ENCODE data around the gene NKIRAS1. TPM values are rescaled to one million over a fixed set of nuclear protein-coding genes. Genes with fewer than 3 reads are reported as not detected.

The NKIRAS1 gene
- total RNA-seq, 3 donors from 2014 or later (not counting 1 experiment from before 2014, with no cell fraction given): 2.2 to 3.3 (median 2.8) TPM

GRCh38 chr3:23953523-23953922 is 36.7 kb upstream of the NKIRAS1 start:
- peaks cover 11% of the 10 kb centered on the region for H3K36me3 ChIP-seq (ENCODE audit: control insufficient read depth, insufficient read depth, low read length)
- H3K9me3 ChIP-seq (ENCODE audit: control insufficient read depth, insufficient read depth, low read length): no peaks in the 10 kb centered on the region
- H3K27ac Mint-ChIP-seq: no peak overlapping the region
- no peak overlapping the region for H3K27ac ChIP-seq (ENCODE audit: low read length)
- H3K4me1 ChIP-seq (ENCODE audit: control insufficient read depth, insufficient read depth, low read length): peaks cover 3% of the 10 kb centered on the region
- no peak for TF ChIP-seq CTCF (IDR thresholded peaks at IDR 0.05)
- DNase-seq (no peak), ATAC-seq (peak in 1 of 3 donors; percentile 2)
- H3K27me3 Mint-ChIP-seq (ENCODE audit: low read depth in 2 of 2): no peaks in the 10 kb centered on the region
- no peaks in the 10 kb centered on the region for H3K27me3 ChIP-seq (ENCODE audit: control insufficient read depth, insufficient read depth, low read length)
- no peaks in the 10 kb centered on the region for H3K36me3 Mint-ChIP-seq
- WGBS (ENCODE audit: insufficient coverage): no CpG with 5 or more reads among the region's 1 CpG
- no peaks in the 10 kb centered on the region for H3K9me3 Mint-ChIP-seq
- H3K4me3 ChIP-seq (ENCODE audit: low read length): no peak overlapping the region
- no peak overlapping the region for H3K4me3 Mint-ChIP-seq
- H3K4me1 Mint-ChIP-seq: peaks cover 45 to 51% of the 10 kb centered on the region in 2 donors
- intact Hi-C loops (cut with micrococcal nuclease): no loop called here

DNA sequence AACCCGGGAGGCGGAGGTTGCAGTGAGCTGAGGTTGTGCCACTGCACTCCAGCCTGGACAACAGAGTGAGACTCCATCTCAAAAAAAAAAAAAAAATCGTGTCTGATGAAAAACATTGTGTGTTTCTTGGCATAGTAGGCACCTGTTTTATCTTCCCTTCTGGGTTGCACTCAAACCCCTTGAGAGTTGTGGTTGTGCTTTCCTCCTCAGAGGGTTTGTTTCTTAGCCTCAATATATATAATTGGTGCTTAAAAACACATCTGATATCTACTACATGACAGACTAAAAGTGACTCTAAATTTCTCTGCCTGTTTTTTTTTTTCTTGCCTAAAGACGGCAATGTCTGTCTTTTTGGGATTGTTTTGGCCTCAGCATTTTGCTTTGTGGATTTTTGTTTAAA is 35.9 kb upstream of the NKIRAS1 start:
- H3K4me1 Mint-ChIP-seq: peaks cover 53 to 57% of the 10 kb centered on the region in 2 donors
- no peak for ATAC-seq

DNA sequence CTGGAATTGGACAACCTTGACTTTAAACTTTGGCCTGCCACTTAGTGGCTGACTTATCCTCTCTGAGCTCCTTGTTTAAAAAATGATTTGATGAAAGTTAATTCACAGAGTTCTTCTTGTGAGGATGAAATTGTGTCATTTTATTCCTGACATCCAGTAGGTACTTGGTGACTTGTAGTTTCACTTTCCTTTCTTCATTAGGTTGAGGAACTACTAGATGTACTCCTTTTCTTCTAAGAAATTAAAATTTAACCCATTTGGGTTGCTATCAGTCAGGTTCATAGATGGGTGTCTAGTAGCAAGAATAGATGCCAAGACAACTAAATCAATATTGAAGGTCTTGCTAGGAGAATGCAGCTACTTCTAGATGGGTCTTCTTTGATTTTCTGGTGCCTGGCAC is 33.5 kb upstream of the NKIRAS1 start:
- H3K27me3 ChIP-seq (ENCODE audit: control insufficient read depth, insufficient read depth, low read length): no peaks in the 10 kb centered on the region
- H3K27ac ChIP-seq (ENCODE audit: low read length): peak overlapping the region; percentile 20
- Mint-ChIP-seq H3K4me1 (peaks cover 58 to 59% of the 10 kb centered on the region in 2 donors), H3K9me3 (no peaks in the 10 kb centered on the region), H3K4me3 (peak overlapping the region; percentile 77), H3K27ac (peak overlapping the region; percentile 81 to 89), H3K27me3 (ENCODE audit: low read depth in 2 of 2) (no peaks in the 10 kb centered on the region), H3K36me3 (no peaks in the 10 kb centered on the region)
- DNase-seq: peak in 1 of 2 donors; percentile 24
- no peaks in the 10 kb centered on the region for H3K9me3 ChIP-seq (ENCODE audit: control insufficient read depth, insufficient read depth, low read length)
- peaks cover 11% of the 10 kb centered on the region for H3K4me1 ChIP-seq (ENCODE audit: control insufficient read depth, insufficient read depth, low read length)
- intact Hi-C loops (cut with micrococcal nuclease): no loop called here
- TF ChIP-seq CTCF (IDR thresholded peaks at IDR 0.05): no peak
- H3K4me3 ChIP-seq (ENCODE audit: low read length): no peak overlapping the region
- H3K36me3 ChIP-seq (ENCODE audit: control insufficient read depth, insufficient read depth, low read length): peaks cover 6% of the 10 kb centered on the region
- no peak for ATAC-seq

More for the DNA sequence above, 35.9 kb upstream of the NKIRAS1 start:
- Histone ChIP-seq H3K27me3 (ENCODE audit: control insufficient read depth, insufficient read depth, low read length) (no peaks in the 10 kb centered on the region), H3K4me1 (ENCODE audit: control insufficient read depth, insufficient read depth, low read length) (peaks cover 3% of the 10 kb centered on the region), H3K36me3 (ENCODE audit: control insufficient read depth, insufficient read depth, low read length) (peaks cover 11% of the 10 kb centered on the region), H3K27ac (ENCODE audit: low read length) (no peak overlapping the region), H3K4me3 (ENCODE audit: low read length) (no peak overlapping the region), H3K9me3 (ENCODE audit: control insufficient read depth, insufficient read depth, low read length) (no peaks in the 10 kb centered on the region)
- H3K27me3 Mint-ChIP-seq (ENCODE audit: low read depth in 2 of 2): no peaks in the 10 kb centered on the region
- no peak overlapping the region for H3K4me3 Mint-ChIP-seq
- no peak overlapping the region for H3K27ac Mint-ChIP-seq
- intact Hi-C loops (cut with micrococcal nuclease): no loop called here
- DNase-seq: no peak
- H3K9me3 Mint-ChIP-seq: no peaks in the 10 kb centered on the region
- H3K36me3 Mint-ChIP-seq: no peaks in the 10 kb centered on the region
- TF ChIP-seq CTCF (IDR thresholded peaks at IDR 0.05): no peak
- WGBS (ENCODE audit: insufficient coverage): 62% methylated on average over 4 of the region's 4 CpGs

DNA sequence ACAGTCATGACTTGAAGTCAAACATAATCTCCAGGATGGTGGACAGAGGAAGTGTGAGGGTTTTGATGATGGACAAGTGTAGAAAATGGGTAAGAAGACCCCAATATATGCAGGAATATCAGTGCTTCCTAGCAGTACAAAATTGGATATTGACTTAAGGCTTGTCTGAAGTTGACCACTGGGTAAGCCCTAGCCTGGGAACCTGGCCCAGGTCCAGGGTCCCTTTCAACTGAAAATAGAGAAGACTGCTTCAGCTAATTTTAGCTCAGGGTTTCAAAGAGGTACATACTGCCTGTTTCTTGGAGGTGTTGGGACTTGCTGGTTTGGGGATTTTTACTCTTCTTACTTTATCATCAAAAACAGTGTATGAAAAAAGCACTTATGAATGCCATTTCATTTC is 33.0 kb upstream of the NKIRAS1 start:
- intact Hi-C loops (cut with micrococcal nuclease): loop anchor here (10.0 kb wide), 1 partner anchor 145 kb away; the partner anchor contains the start of gene UBE2E1
- DNase-seq (no peak), ATAC-seq (no peak)
- Mint-ChIP-seq H3K9me3 (no peaks in the 10 kb centered on the region), H3K4me3 (peak overlapping the region; percentile 77), H3K36me3 (no peaks in the 10 kb centered on the region), H3K27ac (peak overlapping the region; percentile 81 to 89), H3K4me1 (peaks cover 56 to 57% of the 10 kb centered on the region in 2 donors), H3K27me3 (ENCODE audit: low read depth in 2 of 2) (no peaks in the 10 kb centered on the region)
- Histone ChIP-seq H3K36me3 (ENCODE audit: control insufficient read depth, insufficient read depth, low read length) (peaks cover 4% of the 10 kb centered on the region), H3K27me3 (ENCODE audit: control insufficient read depth, insufficient read depth, low read length) (no peaks in the 10 kb centered on the region), H3K4me3 (ENCODE audit: low read length) (no peak overlapping the region), H3K27ac (ENCODE audit: low read length) (peak overlapping the region; percentile 20), H3K9me3 (ENCODE audit: control insufficient read depth, insufficient read depth, low read length) (no peaks in the 10 kb centered on the region), H3K4me1 (ENCODE audit: control insufficient read depth, insufficient read depth, low read length) (peaks cover 12% of the 10 kb centered on the region)
- TF ChIP-seq CTCF (IDR thresholded peaks at IDR 0.05): no peak
